GM12872 (cell line): ENCODE results near the gene CROCC.

Experiments used
- CTCF ChIP-seq: IDR thresholded peaks from 3 replicates; pipeline ENCODE4 v1.5.1; 2011; ENCODE audit warnings: low read depth, mild to moderate bottlenecking, low read length, moderate library complexity; ENCODE audit not compliant: insufficient read depth

Gene CROCC

GRCh38 chr1:16986560-16986959 lies 64.8 kb downstream of the CROCC start:
- no peak for TF ChIP-seq CTCF

GRCh38 chr1:16986962-16987361 lies 65.2 kb downstream of the CROCC start:
- TF ChIP-seq CTCF: peak; percentile 54

- TF ChIP-seq CTCF: no peak
Observed at GRCh38 chr1:16988210-16988609, 66.5 kb downstream of the CROCC start.

- TF ChIP-seq CTCF: no peak
Observed at GRCh38 chr1:16989676-16990391, 68.1 kb downstream of the CROCC start.

GRCh38 chr1:16991571-16991970 lies 69.8 kb downstream of the CROCC start:
- TF ChIP-seq CTCF: no peak

GRCh38 chr1:16992102-16992501 lies 70.4 kb downstream of the CROCC start:
- no peak for TF ChIP-seq CTCF

- TF ChIP-seq CTCF: no peak
Observed at GRCh38 chr1:16992675-16993074, 70.9 kb downstream of the CROCC start.
